UCSD-AML1 (cell line): ENCODE data around the gene WNK1.
"Not testable (repeated sequence)": the region's sequence is repeated elsewhere in the genome, so short reads cannot be mapped to it uniquely, and the experiment has no call there.

ENCODE experiments used
- DNase-seq: peaks from one replicate; lab custom pipeline; 2025; ENCODE audit not compliant: unreplicated experiment; lab: John Stamatoyannopoulos, UW

WNK1 gene

GRCh38 chr12:740921-741320 lies 11.5 kb upstream of the WNK1 start:
- DNase-seq: no peak

DNA sequence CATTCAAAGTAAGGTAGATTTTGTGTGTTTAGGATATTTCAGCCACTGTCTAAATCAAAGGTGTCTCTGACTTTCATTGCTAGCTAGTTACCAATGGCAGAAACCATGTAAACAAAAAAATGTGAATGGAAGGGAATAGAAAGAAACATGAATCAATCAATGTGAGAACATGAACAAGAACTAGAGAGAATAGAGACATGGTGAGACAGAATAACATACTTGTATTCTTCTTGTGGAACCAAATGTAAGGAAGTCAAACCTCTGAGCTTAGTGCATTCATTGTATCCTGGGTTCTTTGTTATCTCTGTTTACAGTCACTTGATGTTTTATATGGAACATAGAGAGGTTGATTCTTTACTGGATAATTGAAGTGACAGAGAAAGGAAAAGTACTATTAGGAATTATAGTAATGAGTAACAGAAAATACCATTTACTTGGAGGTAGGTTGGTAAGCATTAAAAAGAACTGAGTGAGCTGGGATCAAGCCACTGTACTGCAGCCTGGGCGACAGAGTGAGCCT lies 2.6 kb upstream of the WNK1 start:
- no peak for DNase-seq

DNA sequence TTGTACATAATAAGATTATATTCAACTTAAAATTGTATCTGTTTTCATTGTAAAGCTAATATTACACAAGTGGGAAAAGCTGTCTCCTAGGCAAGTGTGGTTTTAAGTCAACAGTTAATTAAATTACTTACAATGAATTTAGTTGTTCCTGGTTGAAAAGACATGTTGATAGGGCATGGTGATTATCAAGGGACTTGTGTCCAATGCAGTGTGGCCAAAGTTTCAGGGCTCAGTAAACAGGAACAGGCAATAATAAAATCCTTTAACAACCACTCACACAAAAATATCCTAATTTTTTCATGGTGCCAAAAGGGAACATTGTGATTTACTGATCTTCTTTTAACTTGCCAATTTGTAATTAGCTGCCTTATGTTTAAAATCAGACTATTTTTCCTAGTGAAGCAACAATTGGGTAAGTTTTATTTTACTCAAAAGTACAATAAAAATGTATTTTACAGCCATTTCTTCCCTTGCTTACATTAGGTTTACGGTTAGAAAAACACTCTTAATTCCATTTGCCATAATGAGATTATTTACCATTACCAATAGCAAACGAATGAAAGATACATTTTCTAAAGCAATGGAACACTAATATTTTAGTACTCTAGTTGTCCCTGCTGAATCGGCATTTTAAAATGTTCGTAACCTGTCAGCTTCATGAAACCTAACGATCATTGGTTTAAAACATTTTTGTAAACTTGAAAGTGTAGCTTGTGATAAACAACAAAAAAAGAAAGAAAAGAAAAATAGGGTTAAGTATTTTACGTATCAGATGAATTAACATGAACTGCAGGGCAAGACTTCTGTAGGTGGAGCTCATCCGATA lies 1.8 kb upstream of the WNK1 start:
- no peak for DNase-seq

- peak; percentile 97 for DNase-seq
These were observed 984 bp upstream of the WNK1 start for GRCh38 chr12:751192-751998.

GRCh38 chr12:752695-753610 lies 574 bp downstream of the WNK1 start:
- peak; percentile 62 for DNase-seq

- peak; percentile 45 for DNase-seq
These were observed 1.5 kb downstream of the WNK1 start for GRCh38 chr12:753611-754472.

DNA sequence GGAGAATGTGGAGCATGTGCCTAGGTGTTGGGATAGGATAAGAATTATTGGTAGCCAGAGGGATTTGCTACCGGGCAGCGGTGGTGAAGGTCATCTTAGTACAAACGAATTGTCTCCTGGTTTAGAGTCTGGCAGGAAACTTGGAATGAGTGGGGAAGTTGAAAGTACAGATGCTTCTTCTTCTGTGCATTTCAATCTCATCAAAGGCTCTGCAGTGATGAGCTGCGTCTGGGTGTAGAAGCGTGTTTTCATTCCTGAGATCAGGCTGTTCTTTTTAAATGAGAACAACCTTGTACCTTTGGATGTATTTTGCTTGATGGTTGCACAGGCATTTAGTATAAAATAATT lies 2.1 kb downstream of the WNK1 start:
- no peak for DNase-seq

- no peak for DNase-seq
These were observed 2.6 kb downstream of the WNK1 start for GRCh38 chr12:754851-755562.

DNA sequence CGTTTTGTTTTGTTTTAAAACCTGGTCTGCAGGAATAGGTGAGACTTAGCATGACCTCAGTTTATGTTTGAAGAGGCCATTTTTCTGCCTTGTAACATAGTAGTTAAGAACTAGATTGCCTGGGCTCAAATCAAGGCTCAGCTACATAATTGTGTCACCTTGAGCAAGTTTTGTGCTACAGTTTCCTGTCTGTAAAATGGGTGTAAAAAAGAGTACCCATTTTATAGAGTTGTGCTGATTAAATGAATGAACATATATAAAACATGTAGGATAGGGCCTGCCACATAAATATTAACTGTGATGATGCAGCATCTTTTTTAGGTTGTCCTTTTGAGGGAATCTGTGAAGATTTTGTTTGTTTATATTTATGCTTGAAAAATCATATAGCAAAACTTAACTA lies 7.2 kb downstream of the WNK1 start:
- no peak for DNase-seq

- no peak for DNase-seq
These were observed 8.9 kb downstream of the WNK1 start for GRCh38 chr12:761256-761655.

GRCh38 chr12:765840-766239 lies 13.5 kb downstream of the WNK1 start:
- DNase-seq: no peak

GRCh38 chr12:768434-768833 lies 16.1 kb downstream of the WNK1 start:
- no peak for DNase-seq

GRCh38 chr12:770479-770878 lies 18.1 kb downstream of the WNK1 start:
- DNase-seq: no peak

- no peak for DNase-seq
These were observed 19.8 kb downstream of the WNK1 start for GRCh38 chr12:772056-772697.

DNA sequence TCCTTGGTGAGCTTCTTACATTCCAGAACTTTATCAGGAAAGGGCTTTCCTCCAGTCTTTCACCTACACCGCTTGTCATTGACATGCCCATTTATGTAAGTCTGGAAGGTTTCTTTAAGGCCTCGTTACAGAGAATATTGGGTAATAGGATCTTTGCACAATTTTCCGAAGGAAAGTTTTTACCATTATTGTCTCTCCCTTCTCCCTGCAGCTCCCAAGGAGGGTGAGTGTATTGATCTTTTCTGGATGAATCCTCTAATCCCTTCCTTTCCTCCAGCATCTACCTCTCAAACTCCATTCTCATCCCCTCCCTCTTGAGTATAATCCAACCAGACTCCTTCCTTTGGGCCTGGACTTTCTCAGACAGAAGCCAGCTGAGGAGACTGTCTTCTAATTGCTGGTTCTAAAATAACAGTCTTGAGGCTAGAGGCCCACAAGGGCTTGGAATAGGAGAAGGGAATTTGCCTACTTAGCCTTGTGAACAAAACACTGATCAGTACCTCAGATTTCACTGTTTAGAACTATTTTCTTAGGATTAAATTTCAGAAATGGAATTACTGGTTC lies 21.8 kb downstream of the WNK1 start:
- no peak for DNase-seq

DNA sequence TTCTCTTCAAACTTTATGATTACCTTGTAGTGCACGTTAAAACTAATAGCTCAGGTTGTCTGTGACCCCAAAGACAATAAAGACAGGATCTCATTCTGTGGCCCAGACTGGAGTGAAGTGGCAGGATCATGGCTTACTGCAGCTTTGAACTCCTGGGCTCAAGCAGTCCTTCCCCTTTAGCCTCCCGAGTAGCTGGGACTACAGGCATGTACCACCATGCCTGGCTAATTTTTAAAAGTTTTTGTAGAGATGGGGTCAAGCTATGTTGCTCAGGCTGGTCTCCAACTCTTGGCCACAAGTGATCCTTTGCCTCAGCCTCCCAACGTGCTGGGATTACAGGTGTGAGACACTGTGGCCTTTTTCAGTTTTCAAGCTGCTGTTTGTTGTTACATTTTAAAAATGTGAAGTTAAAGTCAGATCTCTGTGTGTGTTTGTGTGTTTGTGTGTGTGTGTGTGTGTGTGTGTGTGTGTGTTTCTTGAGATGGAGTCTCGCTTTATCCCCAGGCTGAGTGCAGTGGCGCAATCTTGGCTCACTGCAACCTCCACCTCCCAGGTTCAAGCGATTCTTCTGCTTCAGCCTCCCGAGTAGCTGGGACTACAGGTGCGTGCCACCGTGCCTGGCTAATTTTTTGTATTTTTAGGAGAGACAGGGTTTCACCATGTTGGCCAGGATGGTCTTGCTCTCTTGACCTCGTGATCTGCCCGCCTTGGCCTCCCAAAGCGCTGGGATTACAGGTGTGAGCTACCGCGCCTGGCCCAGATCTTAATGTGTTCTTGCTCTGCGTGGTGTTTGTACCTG lies 23.8 kb downstream of the WNK1 start:
- not testable (repeated sequence) for DNase-seq

DNA sequence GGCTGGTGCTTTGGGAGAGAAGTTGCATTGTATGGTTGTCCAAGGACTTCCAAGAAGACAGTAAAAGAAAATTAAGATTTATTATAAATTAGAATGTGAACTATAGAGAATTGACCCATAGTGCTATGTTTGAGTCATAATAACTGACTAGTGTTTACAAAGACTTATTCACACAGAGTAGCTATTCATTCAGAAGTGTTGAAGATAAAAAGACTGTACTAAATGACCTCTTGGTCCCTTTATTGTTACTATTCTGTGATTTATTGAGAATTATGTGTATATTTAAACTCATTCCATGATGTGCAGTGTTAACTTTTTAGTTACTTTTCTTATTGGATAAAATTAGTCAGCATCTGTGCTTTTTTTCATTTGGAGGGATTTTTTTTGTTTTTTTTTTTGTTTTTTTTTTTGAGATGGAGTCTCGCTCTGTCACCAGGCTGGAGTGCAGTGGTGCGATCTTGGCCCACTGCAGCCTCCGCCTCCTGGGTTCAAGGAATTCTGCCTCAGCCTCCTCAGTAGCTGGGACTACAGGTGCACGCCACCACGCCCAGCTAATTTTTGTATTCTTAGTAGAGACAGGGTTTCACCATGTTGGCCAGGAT lies 24.5 kb downstream of the WNK1 start:
- not testable (repeated sequence) for DNase-seq
